Stimulated activated CD8-positive, alpha-beta memory T cell treated with anti-CD3 and anti-CD28 coated beads, Interleukin-15, amount 100 ng/mL, for 48 hours (primary cell): ENCODE results near the gene FBXL2.
"Not testable (repeated sequence)": the region's sequence is repeated elsewhere in the genome, so short reads cannot be mapped to it uniquely, and the experiment has no call there.

ENCODE experiments used
- DNase-seq, 2 donors: peaks; one replicate each; pipeline ENCODE4 v3.0.0-alpha.2; 2020; ENCODE audit warnings: low read depth in 2 of 2

Gene FBXL2

GRCh38 chr3:33315826-33316225, 38.6 kb downstream of the FBXL2 start:
- no peak for DNase-seq

- no peak for DNase-seq
These were observed 40.9 kb downstream of the FBXL2 start for GRCh38 chr3:33317963-33318709.

- DNase-seq = no peak
These were observed 41.6 kb downstream of the FBXL2 start for GRCh38 chr3:33318710-33319380.

GRCh38 chr3:33322412-33322811, 45.2 kb downstream of the FBXL2 start:
- DNase-seq = no peak

GRCh38 chr3:33331414-33331813, 54.2 kb downstream of the FBXL2 start:
- no peak for DNase-seq

- DNase-seq = no peak
These were observed 57.1 kb downstream of the FBXL2 start for GRCh38 chr3:33334364-33334763.

- not testable (repeated sequence) for DNase-seq
These were observed 61.8 kb downstream of the FBXL2 start for GRCh38 chr3:33338936-33339465.

- DNase-seq = no peak
These were observed 62.5 kb downstream of the FBXL2 start for GRCh38 chr3:33339758-33340157.

GRCh38 chr3:33355611-33356010, 78.4 kb downstream of the FBXL2 start:
- no peak for DNase-seq

GRCh38 chr3:33358172-33358781, 81.0 kb downstream of the FBXL2 start:
- DNase-seq = no peak

- no peak for DNase-seq
These were observed 83.0 kb downstream of the FBXL2 start for GRCh38 chr3:33360136-33360825.

- DNase-seq = no peak
These were observed 86.0 kb downstream of the FBXL2 start for GRCh38 chr3:33363113-33363800.

GRCh38 chr3:33364060-33364459, 86.8 kb downstream of the FBXL2 start:
- no peak for DNase-seq

GRCh38 chr3:33364531-33365128, 87.4 kb downstream of the FBXL2 start:
- no peak for DNase-seq

GRCh38 chr3:33372218-33373081, 95.2 kb downstream of the FBXL2 start:
- DNase-seq = peak; percentile 5 to 10

GRCh38 chr3:33373082-33373437, 95.8 kb downstream of the FBXL2 start:
- DNase-seq = no peak

- no peak for DNase-seq
These were observed 100.2 kb downstream of the FBXL2 start for GRCh38 chr3:33377489-33377888.

- no peak for DNase-seq
These were observed 100.7 kb downstream of the FBXL2 start for GRCh38 chr3:33377931-33378330.

- no peak for DNase-seq
These were observed 103.4 kb downstream of the FBXL2 start for GRCh38 chr3:33380653-33381052.

- DNase-seq = no peak
These were observed 106.7 kb downstream of the FBXL2 start for GRCh38 chr3:33383951-33384350.
